ENCODE results near the gene TRMT61A.

Gene TRMT61A

DNA sequence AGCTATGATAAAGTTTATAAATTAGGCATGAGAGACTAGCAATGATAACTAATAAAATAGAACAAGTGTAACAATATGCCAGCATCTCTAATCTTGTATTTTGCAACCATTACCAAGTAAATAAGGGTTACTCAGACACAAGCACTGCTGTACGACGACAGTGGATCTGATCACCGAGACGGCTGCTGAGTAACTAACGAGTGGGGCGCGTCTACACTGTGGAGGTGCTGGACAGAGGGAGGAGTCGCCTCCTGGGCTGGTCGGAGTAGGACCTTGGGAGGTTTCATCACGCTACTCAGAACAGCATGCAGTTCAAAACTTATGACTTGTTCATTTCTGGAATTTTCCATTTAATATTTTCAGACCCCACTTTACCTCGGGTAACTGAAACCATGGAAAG is 52.2 kb downstream of the TRMT61A start:
- TF ChIP-seq, protein P1, sequence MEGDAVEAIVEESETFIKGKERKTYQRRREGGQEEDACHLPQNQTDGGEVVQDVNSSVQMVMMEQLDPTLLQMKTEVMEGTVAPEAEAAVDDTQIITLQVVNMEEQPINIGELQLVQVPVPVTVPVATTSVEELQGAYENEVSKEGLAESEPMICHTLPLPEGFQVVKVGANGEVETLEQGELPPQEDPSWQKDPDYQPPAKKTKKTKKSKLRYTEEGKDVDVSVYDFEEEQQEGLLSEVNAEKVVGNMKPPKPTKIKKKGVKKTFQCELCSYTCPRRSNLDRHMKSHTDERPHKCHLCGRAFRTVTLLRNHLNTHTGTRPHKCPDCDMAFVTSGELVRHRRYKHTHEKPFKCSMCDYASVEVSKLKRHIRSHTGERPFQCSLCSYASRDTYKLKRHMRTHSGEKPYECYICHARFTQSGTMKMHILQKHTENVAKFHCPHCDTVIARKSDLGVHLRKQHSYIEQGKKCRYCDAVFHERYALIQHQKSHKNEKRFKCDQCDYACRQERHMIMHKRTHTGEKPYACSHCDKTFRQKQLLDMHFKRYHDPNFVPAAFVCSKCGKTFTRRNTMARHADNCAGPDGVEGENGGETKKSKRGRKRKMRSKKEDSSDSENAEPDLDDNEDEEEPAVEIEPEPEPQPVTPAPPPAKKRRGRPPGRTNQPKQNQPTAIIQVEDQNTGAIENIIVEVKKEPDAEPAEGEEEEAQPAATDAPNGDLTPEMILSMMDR (IDR thresholded peaks at IDR 0.05; ENCODE audit: control insufficient read depth, insufficient read depth, low read depth, low read length, missing control alignments) = no peak
- no peak for DNase-seq (ENCODE audit: low read depth)

DNA sequence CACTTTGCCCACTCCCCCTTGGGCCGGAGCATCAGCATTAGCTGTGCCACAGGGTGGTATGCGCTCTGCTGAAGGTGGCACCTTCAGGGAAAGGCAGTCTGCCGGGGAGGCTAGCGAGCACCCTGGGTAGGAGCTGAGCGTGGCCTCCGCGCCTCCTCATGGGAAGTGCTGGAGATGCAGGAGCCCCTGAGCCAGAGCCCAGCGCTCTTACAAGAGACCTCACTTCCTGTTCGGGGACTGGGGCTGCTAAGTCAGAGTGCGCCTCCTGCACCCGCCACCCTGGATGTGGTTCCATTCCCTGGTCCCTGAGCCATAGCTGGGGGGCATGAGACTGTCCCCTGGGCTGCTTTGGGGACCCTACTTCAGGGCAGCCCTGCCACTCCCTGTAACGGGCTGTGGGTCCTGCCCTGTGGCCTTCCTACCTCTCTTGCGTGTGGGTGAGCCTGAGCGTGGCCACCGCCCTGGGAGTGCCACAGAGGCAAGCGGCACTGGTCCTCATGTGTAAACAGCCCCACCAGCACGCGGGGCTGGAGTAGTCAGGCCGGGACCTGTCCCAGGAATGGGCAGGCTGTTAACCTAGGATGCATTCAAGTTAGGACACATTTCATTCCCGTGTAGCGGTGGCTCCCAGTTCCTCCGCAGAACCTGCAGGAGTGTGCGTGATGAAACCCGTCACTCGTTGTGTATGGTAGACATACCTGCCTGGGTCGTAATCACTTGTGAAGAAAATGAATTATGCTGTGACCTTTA is 53.1 kb downstream of the TRMT61A start:
- TF ChIP-seq, protein P1 (IDR thresholded peaks at IDR 0.05; ENCODE audit: control insufficient read depth, insufficient read depth, low read depth, low read length, missing control alignments) = no peak
- DNase-seq (ENCODE audit: low read depth) = no peak

More for the DNA sequence above, 52.2 kb downstream of the TRMT61A start:
- no peak overlapping the region for H3K4me3 ChIP-seq (ENCODE audit: control insufficient read depth, low read depth, low read length)

DNA sequence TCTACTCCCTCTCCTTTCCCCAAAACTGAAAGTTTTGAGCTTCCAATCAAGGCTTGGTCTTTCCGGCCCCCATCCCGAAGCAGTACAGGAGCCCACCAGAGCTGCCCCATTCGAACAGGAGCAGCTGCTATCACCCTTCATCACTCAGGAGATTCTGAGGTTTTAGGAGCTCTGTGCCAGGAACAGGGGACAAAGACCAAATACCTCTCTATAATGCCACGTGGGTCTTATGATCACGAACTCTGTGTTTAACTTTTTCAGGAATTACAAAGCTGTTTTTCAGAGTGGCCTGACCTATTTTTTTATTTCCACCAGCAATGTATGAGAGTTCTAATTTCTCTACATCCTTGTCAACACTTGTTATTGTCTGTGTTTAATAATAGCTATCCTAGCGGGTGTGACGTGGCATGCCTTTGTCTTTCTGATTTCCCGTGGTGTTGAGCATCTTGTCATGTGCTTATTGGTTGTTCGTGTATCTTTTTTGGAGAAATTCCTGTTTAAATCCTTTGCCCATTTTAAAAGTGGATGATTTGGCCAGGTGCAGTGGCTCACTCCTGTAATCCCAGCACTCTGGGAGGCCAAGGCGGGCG is 55.4 kb downstream of the TRMT61A start:
- DNase-seq (ENCODE audit: low read depth) = no peak
- TF ChIP-seq, protein P1 (IDR thresholded peaks at IDR 0.05; ENCODE audit: control insufficient read depth, insufficient read depth, low read depth, low read length, missing control alignments) = no peak
- H3K4me3 ChIP-seq (ENCODE audit: control insufficient read depth, low read depth, low read length) = no peak overlapping the region

More for the DNA sequence above, 53.1 kb downstream of the TRMT61A start:
- no peak overlapping the region for H3K4me3 ChIP-seq (ENCODE audit: control insufficient read depth, low read depth, low read length)
